Activated T-cell treated with anti-CD3 and anti-CD28 coated beads for 1 hour (primary cell): ENCODE data around the gene GPHA2.

ENCODE experiments used
- DNase-seq: peaks from one replicate; pipeline ENCODE4 v3.0.0-alpha.2; 2020; ENCODE audit warnings: low read depth

The GPHA2 gene

DNA sequence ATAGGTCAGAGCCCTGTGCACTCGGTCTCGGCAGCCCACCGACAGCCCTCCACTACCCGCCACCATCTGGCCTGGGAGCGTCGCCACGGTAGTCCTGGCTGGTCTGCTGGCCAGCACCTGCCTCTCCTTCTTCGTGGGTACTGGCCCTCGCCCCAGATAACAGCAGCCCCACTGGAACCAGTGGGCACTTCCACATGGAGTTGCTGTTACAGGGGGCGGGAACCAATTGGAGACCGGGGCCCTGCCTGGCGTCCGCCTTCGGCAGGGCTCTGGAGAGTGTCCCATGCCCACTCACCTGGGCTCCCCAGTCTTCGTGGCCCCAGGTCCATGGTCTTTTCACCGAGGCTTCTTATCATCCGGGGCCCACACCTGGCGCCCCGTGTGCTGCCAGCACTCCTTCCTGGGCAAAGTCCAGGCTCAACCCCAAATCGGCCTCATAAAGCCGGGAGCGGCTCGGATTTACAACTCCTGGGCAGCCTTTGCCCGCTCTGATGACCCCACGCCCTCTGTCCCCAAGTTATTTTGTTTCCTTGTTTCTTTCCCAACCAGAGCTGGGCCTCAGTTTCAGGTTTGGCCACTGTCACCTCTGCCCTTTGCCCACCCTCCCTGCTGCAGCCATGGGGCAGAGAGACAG, 44.4 kb downstream of the GPHA2 start:
- no peak for DNase-seq

DNA sequence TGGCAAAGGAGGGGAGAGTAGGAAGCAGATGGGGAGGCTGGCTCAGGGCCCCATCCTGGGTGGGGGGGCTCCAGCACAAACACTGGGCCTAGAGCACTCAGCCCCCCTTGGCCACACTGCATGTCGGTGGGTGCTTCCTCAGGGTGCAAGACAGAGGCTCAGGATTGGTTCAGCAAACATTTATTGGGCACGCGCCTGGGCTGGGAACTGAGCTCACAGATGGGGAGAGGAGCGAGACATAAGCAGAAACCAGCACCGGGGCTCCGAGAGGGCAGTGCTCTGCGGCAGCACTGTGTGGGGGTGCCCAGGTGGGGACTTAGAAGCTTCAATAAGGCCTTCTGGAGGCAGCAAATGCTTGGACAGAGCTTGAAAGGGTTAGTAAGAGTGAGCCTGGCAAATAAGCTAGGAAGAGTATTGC, 45.2 kb downstream of the GPHA2 start:
- DNase-seq, result no peak

DNA sequence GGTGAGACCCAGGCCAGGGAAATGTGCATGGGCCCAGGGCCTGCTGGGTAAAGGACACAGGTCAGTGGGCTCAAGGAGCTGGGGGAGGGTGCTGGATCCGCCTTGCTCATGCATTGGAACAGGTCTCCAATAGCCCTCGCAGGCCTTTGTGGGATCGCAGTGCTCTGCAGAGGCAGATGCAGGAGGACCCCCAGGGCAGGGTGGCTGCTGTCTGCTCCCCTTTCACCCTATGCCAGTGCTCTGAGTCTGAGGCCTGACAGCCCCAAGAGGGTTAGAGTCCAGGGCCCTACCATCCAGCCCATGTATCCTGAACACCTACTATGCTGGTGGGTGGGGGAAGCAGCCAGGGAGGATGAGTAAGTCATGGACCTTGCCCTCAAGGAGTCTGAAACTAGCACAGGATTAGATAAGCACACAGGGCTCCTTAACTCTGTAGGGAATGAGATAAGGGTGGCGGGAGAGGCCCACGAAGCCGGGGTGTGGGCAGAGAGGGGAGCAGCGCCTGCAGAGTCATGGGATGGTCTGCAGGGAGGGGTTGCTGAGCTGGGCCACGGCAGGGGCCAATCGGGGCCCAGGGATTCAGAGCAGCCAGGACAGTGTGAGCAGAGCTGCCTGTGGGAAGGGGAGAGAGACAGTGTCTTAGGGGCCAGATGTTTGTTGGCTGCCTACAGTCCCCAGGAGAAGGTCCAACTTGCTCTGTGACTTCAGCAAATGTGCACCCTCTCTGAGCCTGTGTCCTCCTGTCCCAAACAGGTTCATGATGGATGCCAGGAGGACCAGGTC, 46.8 kb downstream of the GPHA2 start:
- no peak for DNase-seq

DNA sequence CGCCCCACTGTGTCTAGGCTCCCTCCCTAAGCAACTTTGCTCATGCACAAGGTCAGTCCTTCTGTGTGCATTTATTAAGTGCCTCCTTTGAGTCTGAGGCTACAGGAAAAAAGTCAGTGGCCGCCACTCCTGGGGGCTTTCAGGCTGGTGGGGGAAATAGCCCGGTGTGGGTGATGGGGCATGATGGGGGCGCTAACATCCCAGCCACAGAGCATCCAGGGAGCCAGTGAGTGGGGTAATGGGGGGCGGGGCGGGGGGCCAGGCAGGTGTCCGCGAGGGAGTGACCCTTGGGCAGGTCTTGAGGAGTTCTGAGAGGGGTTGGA, 47.3 kb downstream of the GPHA2 start:
- no peak for DNase-seq

DNA sequence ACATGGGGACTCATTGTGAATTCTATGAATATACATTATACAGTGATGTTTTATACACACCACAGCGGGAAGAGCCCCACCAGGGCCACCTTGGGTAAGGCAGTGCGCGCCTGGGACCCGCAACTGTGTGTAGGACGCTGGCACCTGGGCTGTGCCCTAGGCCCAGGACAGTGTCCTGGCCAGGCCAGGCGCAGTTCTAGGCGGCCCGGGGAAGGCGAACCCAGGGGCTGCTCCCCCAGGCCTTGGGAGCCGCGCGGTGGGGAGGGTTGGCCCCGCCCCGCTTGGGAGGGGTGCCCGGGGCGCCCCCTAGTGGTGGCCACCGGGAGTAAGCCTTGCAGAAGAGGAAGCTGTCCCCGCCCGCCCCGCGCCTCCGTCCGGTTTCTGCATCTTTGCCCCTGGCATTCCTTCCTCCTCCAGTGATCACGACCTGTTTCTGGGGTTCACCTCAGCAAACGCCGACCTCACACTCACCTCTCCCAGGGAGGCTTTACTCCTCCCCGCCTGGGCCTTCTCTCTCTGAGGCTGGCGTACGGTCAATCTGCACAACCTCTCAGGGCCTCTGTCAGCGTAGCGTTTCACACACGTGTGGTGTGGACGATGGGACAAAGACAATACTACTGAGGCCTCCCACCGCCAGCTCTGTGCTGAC, 47.8 kb downstream of the GPHA2 start:
- peak; percentile 83 for DNase-seq

DNA sequence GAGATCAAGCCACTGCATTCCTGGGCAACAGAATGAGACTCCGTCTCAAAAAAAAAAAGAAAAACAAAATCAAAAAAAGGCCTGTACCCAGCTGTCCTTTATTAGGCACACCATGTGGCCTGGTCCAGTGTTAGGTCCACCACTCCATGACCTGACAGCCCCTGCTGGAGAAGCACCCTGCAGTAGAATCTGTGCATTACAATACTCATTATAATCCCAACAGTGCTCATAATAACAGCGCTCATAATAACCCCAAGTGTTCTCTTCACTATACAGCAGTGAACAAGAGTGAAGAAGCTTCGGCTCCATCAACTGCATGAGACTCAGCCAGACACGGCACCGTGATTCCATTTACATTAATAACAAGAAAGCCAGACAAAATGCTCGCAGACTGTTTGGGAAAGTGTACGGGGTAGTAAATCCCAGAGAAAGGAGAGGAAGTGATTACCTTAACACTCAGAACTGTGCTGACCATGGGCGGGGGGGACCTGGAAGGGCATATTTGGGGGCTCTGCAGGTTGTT, 48.4 kb downstream of the GPHA2 start:
- DNase-seq, result no peak

DNA sequence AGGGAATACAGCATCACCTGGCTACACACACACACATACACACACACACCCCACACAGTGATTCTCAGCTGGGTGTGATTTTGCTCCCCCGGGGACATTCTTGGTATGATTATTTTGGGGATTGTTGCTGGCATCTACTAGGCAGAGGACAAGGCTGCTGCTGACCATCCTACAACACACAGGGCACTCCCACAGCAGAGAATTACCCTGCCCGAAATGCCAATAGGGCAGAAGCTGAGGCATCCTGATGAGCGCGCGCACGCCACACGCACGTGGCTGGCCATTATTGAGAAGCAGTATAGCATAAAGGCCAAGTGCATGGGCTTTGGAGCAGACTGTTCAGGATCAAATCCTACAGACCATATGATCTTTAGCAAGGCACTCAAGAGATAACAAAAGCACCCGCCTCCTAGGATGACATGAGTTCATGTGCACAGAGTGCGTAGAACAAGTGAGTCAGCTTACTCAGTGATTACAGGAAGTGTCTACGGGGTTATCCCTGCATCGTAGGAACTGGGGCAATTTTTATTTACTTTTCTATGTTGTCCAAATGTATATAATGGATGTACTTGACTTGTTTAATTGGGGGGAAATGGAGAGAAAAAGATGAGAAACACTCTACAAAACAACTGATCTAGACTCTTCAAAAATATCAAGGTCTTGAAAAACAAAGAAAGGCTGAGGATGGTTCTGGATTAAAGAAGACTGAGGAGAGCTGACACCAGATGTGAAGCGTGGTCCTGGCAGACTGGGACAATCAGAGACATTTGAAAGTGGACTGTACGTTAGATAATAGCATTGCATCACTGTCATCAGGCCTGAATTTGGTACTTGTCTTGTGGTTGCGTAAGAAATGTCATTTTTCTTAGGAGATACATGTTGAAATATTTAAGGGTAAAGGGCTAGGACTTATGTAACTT, 50.1 kb downstream of the GPHA2 start:
- DNase-seq, result no peak
